Erythroblast (primary cell): ENCODE data around the gene ABCB9.
"Not testable (repeated sequence)": the region's sequence is repeated elsewhere in the genome, so short reads cannot be mapped to it uniquely, and the experiment has no call there.

ENCODE experiments used
- DNase-seq, 2 experiments: peaks; one replicate each; lab custom pipeline; 2025; lab: John Stamatoyannopoulos, UW
- GATA1 ChIP-seq: IDR thresholded peaks from 2 replicates; pipeline ENCODE4 v1.6.1; 2011; ENCODE audit warnings: low read depth, mild to moderate bottlenecking, control low read depth, low read length, moderate library complexity
- POLR2A ChIP-seq: IDR thresholded peaks from 2 replicates; pipeline ENCODE4 v1.6.1; 2011; ENCODE audit warnings: mild to moderate bottlenecking, low read length

Gene ABCB9

GRCh38 chr12:122965851-122966742 is at the start of gene ABCB9:
Gene ABCB9, minus strand, starts transcription at chr12:122966463. Its CDS starts 6,228 bp downstream, at chr12:122960235.
- peak; percentile 95 to 97 for DNase-seq
- peak; percentile 52 for TF ChIP-seq POLR2A
- TF ChIP-seq GATA1, result no peak

- not testable (repeated sequence) for DNase-seq
Measured at GRCh38 chr12:123014473-123014872, 48.2 kb upstream of the ABCB9 start.

- TF ChIP-seq GATA1, result no peak
- TF ChIP-seq POLR2A, result no peak
- no peak for DNase-seq
Measured at GRCh38 chr12:123013185-123014095, 47.2 kb upstream of the ABCB9 start.

- TF ChIP-seq POLR2A (no peak), GATA1 (no peak)
- no peak for DNase-seq
Measured at GRCh38 chr12:123011701-123012100, 45.4 kb upstream of the ABCB9 start.

GRCh38 chr12:123010681-123011080 is 44.4 kb upstream of the ABCB9 start:
- DNase-seq, result no peak
- TF ChIP-seq GATA1 (no peak), POLR2A (no peak)

- no peak for DNase-seq
- no peak for TF ChIP-seq GATA1
- no peak for TF ChIP-seq POLR2A
Measured at GRCh38 chr12:123010110-123010509, 43.8 kb upstream of the ABCB9 start.

GRCh38 chr12:123006977-123007376 is 40.7 kb upstream of the ABCB9 start:
- no peak for TF ChIP-seq GATA1
- TF ChIP-seq POLR2A, result no peak
- no peak for DNase-seq

GRCh38 chr12:123005081-123005626 is 38.9 kb upstream of the ABCB9 start:
- no peak for DNase-seq
- TF ChIP-seq GATA1 (no peak), POLR2A (no peak)

- DNase-seq, result no peak
- TF ChIP-seq POLR2A, result no peak
- no peak for TF ChIP-seq GATA1
Measured at GRCh38 chr12:123004287-123004686, 38.0 kb upstream of the ABCB9 start.

- no peak for DNase-seq
- no peak for TF ChIP-seq POLR2A
- no peak for TF ChIP-seq GATA1
Measured at GRCh38 chr12:123003257-123003656, 37.0 kb upstream of the ABCB9 start.

GRCh38 chr12:123001464-123001863 is 35.2 kb upstream of the ABCB9 start:
- DNase-seq, result no peak
- no peak for TF ChIP-seq GATA1
- no peak for TF ChIP-seq POLR2A

GRCh38 chr12:123000578-123000977 is 34.3 kb upstream of the ABCB9 start:
- no peak for TF ChIP-seq POLR2A
- TF ChIP-seq GATA1, result no peak
- DNase-seq, result no peak

GRCh38 chr12:122999986-123000420 is 33.7 kb upstream of the ABCB9 start:
- DNase-seq, result peak in 1 of 2 experiments; percentile 36
- TF ChIP-seq GATA1, result no peak
- TF ChIP-seq POLR2A, result no peak
